Mesendoderm (in vitro differentiated cells): Measurements from ENCODE around the gene TEX261.

ENCODE experiments used
- DNase-seq: peaks from one replicate; pipeline ENCODE4 v3.0.0; 2013
- H2AK5ac ChIP-seq: 2 replicates; pipeline ENCODE4 v1.6.1; 2013; ENCODE audit warnings: low read length, inconsistent platforms
- H2BK120ac ChIP-seq: 2 replicates; pipeline ENCODE4 v1.6.1; 2013; ENCODE audit warnings: low read depth, mild to moderate bottlenecking, low read length, moderate library complexity, mixed read lengths
- H2BK15ac ChIP-seq: replicated peaks from 2 replicates; pipeline ENCODE4 v1.6.1; 2013; ENCODE audit warnings: low read depth, mild to moderate bottlenecking, moderate library complexity
- H2BK5ac ChIP-seq: 2 replicates; pipeline ENCODE4 v1.6.1; 2013; ENCODE audit warnings: low read length, inconsistent platforms
- H3K18ac ChIP-seq: 2 replicates; pipeline ENCODE4 v1.6.1; 2013; ENCODE audit warnings: mild to moderate bottlenecking, low read length, mixed read lengths
- H3K23ac ChIP-seq: one replicate; pipeline ENCODE4 v1.6.1; 2013; ENCODE audit warnings: low read length
- H3K27ac ChIP-seq: 2 replicates; pipeline ENCODE4 v1.5.1; 2013; ENCODE audit warnings: low read depth, mild to moderate bottlenecking, inconsistent platforms, low read length, moderate library complexity
- H3K27me3 ChIP-seq: 2 replicates; pipeline ENCODE4 v1.6.1; 2013; ENCODE audit warnings: low read length, control low read depth, mild to moderate bottlenecking, inconsistent platforms; ENCODE audit not compliant: insufficient read depth, poor library complexity
- H3K36me3 ChIP-seq: 2 replicates; pipeline ENCODE4 v1.6.1; 2013; ENCODE audit warnings: low read length, inconsistent platforms; ENCODE audit not compliant: control insufficient read depth, insufficient read depth
- H3K4ac ChIP-seq: one replicate; pipeline ENCODE4 v1.6.1; 2013; ENCODE audit warnings: low read depth, mild to moderate bottlenecking, low read length, moderate library complexity
- H3K4me1 ChIP-seq: 2 replicates; pipeline ENCODE4 v1.6.1; 2013; ENCODE audit warnings: low read depth, low read length, inconsistent platforms; ENCODE audit not compliant: control insufficient read depth
- H3K4me2 ChIP-seq: 2 replicates; pipeline ENCODE4 v1.6.1; 2013; ENCODE audit warnings: low read length
- H3K4me3 ChIP-seq: 2 replicates; pipeline ENCODE4 v1.5.1; 2013; ENCODE audit warnings: mild to moderate bottlenecking, low read length
- H3K56ac ChIP-seq: one replicate; pipeline ENCODE4 v1.6.1; 2013; ENCODE audit warnings: low read length
- H3K79me1 ChIP-seq: 2 replicates; pipeline ENCODE4 v1.6.1; 2013; ENCODE audit warnings: low read length, inconsistent platforms
- H3K79me2 ChIP-seq: 2 replicates; pipeline ENCODE4 v1.6.1; 2013; ENCODE audit warnings: mild to moderate bottlenecking, low read length; ENCODE audit not compliant: control insufficient read depth, insufficient read depth
- H3K9ac ChIP-seq: 2 replicates; pipeline ENCODE4 v1.6.1; 2013; ENCODE audit warnings: low read length, inconsistent platforms
- H4K5ac ChIP-seq: one replicate; pipeline ENCODE4 v1.6.1; 2013; ENCODE audit warnings: low read length
- H4K8ac ChIP-seq: one replicate; pipeline ENCODE4 v1.6.1; 2013; ENCODE audit warnings: low read depth, mild to moderate bottlenecking, control low read depth, low read length, moderate library complexity
- WGBS: extraction: QIAGEN DNeasy Blood & Tissue Kit; methylation state at CpG from one replicate; pipeline ENCODE4 v1.1.7; 2013; ENCODE audit warnings: low lambda C conversion rate, missing lambda C conversion rate; ENCODE audit not compliant: insufficient coverage; ENCODE audit errors: extremely low coverage; 5-methylcytosine and 5-hydroxymethylcytosine counted together

Gene TEX261

DNA sequence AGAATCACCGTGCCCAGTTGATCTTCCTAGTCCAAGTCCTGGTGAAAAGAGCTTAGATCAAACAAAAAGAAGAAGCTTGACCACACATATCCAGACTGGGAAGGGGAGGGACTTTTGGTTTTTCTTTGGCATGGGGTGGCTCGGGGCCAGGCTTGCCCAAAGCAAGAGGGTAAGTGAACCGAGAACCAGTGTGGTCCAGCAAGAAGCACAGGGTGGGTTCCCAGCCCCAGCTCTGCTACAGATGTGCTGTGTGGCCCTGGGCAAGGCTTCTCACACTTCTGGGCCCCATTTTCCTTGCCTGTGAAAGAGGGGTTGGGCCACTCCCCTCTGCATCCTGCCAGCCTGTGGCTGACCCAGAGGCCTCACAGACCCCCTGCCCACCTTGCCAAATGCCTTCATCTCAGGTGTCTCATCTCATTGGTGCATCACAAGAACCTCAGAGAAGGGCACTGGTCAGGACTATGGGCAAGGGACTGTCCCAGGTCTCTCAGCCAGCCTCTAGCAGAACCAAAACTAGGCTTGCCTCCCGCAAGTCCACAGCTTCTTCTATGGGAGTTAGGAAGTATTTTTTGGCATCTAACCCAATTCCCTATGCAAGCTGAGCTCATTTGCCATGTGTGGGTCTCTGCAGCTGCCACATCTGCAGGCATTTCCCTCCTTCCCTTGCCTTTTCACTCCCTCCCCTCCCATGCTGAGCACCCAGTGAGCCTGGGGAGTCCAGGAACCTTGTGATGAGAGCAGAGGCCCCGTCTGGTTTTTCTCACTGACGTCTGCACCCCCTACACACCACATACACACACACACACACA is 52.1 kb downstream of the TEX261 start:
- Histone ChIP-seq H3K4ac (no peak overlapping the region), H2BK5ac (no peak overlapping the region), H3K79me2 (no peaks in the 10 kb centered on the region), H3K4me3 (no peak overlapping the region), H4K5ac (no peak overlapping the region), H3K23ac (no peak overlapping the region), H2BK120ac (no peak overlapping the region), H2BK15ac (no peak overlapping the region), H4K8ac (no peak overlapping the region), H3K4me2 (no peak overlapping the region), H3K27me3 (peaks cover 5% of the 10 kb centered on the region), H3K36me3 (no peaks in the 10 kb centered on the region), H3K27ac (no peak overlapping the region), H3K9ac (no peak overlapping the region), H3K4me1 (peaks cover 5% of the 10 kb centered on the region), H3K79me1 (no peaks in the 10 kb centered on the region), H3K18ac (no peak overlapping the region), H3K56ac (no peak overlapping the region), H2AK5ac (no peak overlapping the region)
- DNase-seq = no peak
- WGBS = no CpG with 5 or more reads among the region's 6 CpGs

DNA sequence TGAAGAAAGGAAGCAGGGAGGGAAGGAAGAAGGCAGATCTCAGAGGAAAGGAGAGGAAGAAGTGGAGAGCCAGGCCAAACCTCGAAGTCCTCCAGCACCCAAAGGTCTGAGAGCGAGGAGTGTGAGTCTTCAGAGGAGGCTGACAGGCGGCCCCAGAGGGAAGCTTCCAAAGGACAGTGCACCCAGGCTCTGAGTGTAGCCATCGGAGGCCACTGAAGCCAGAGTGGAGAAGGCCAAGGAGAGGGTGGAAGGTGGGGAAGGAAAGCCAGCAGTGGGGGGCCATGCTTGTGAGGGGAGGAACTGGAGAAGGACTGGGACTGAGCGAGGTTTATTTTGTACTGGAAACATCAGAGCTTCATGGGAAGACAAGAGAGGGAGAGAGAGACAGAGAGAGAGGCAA is 53.0 kb downstream of the TEX261 start:
- no peak overlapping the region for H3K18ac ChIP-seq
- H3K9ac ChIP-seq = no peak overlapping the region
- no peak overlapping the region for H2AK5ac ChIP-seq
- no peak for DNase-seq
- H3K4me1 ChIP-seq = peaks cover 5% of the 10 kb centered on the region
- no peaks in the 10 kb centered on the region for H3K79me2 ChIP-seq
- peaks cover 3% of the 10 kb centered on the region for H3K27me3 ChIP-seq
- no peak overlapping the region for H2BK15ac ChIP-seq
- no peak overlapping the region for H4K8ac ChIP-seq
- no peak overlapping the region for H3K4me3 ChIP-seq
- no peak overlapping the region for H2BK5ac ChIP-seq
- H3K4ac ChIP-seq = no peak overlapping the region
- no peak overlapping the region for H3K56ac ChIP-seq
- H4K5ac ChIP-seq = no peak overlapping the region
- H3K79me1 ChIP-seq = no peaks in the 10 kb centered on the region
- no CpG with 5 or more reads among the region's 5 CpGs for WGBS
- no peaks in the 10 kb centered on the region for H3K36me3 ChIP-seq
- H2BK120ac ChIP-seq = no peak overlapping the region
- H3K27ac ChIP-seq = no peak overlapping the region
- H3K23ac ChIP-seq = no peak overlapping the region
- H3K4me2 ChIP-seq = no peak overlapping the region

DNA sequence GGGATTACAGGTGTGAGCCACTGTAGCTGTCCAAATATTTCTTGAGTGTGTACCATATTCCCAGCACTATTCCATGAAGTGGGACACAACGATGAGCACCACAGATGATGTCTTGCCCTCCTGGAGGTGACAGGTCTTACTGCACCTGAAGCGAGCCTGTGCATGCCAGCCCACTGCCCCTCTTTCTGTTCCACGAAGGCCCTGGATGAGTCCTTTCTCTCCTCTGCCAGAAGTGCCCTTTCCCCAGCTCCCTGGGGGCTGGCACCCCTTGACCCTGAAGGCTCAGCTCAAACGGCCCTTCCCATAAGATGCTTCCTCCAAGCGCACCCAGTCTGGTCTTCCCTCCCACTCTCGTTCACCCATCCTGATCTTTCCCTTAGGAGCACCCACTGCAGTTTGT is 53.5 kb downstream of the TEX261 start:
- no peak overlapping the region for H2BK15ac ChIP-seq
- no peak overlapping the region for H3K27ac ChIP-seq
- H3K4me1 ChIP-seq = peaks cover 5% of the 10 kb centered on the region
- no peaks in the 10 kb centered on the region for H3K79me1 ChIP-seq
- peaks cover 3% of the 10 kb centered on the region for H3K27me3 ChIP-seq
- H3K18ac ChIP-seq = no peak overlapping the region
- no peak overlapping the region for H3K4ac ChIP-seq
- no peak overlapping the region for H3K56ac ChIP-seq
- no peak overlapping the region for H3K9ac ChIP-seq
- no peak overlapping the region for H4K5ac ChIP-seq
- H3K79me2 ChIP-seq = no peaks in the 10 kb centered on the region
- H4K8ac ChIP-seq = no peak overlapping the region
- H2BK120ac ChIP-seq = no peak overlapping the region
- H2BK5ac ChIP-seq = no peak overlapping the region
- no peak overlapping the region for H3K4me3 ChIP-seq
- no peaks in the 10 kb centered on the region for H3K36me3 ChIP-seq
- no peak overlapping the region for H3K4me2 ChIP-seq
- H2AK5ac ChIP-seq = no peak overlapping the region
- no peak overlapping the region for H3K23ac ChIP-seq
- no CpG with 5 or more reads among the region's 6 CpGs for WGBS
- DNase-seq = no peak

DNA sequence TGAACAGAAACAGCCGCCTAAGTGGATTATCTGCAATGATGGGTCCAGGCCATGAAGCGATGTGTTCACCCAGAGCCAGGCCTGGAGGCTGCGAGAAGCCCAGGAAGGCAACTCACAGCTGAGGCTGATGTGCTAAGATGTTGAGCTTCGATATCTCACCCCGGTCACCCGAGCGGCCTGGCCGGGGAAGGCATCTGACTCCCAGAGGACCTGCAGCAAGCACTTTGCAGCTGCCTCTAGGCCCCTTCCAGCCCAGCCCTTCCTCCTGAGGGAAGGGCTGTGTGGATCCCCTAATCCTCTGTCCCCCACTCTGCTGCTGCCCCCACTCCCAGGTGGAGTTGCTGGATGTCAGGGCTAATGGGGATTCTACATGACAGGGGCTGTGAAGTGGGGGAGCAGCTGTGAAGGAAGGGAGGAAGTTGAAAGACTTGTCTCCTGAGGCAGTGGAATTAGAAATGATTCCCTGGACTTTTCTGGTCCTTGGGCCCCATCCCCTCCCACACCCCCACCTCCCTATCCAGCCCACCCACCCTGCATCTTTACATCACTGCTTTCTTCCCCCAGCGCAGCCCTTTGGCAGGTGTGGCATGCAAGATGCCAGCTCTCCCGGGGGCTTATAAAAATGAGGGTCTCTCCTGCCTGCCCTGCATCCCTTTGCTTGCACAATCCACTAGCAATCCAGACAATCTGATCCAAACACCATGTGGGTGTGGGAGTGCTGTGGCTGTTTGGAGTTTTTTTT is 54.7 kb downstream of the TEX261 start:
- no peak overlapping the region for H2AK5ac ChIP-seq
- H3K4ac ChIP-seq = no peak overlapping the region
- no peak overlapping the region for H3K9ac ChIP-seq
- no peak overlapping the region for H3K4me3 ChIP-seq
- H2BK120ac ChIP-seq = no peak overlapping the region
- H3K4me1 ChIP-seq = peaks cover 5% of the 10 kb centered on the region
- no peak overlapping the region for H2BK5ac ChIP-seq
- no peak overlapping the region for H4K8ac ChIP-seq
- no peaks in the 10 kb centered on the region for H3K36me3 ChIP-seq
- no peak overlapping the region for H3K23ac ChIP-seq
- no peaks in the 10 kb centered on the region for H3K79me1 ChIP-seq
- no peak overlapping the region for H3K27ac ChIP-seq
- peaks cover 3% of the 10 kb centered on the region for H3K27me3 ChIP-seq
- H4K5ac ChIP-seq = no peak overlapping the region
- H2BK15ac ChIP-seq = no peak overlapping the region
- no peaks in the 10 kb centered on the region for H3K79me2 ChIP-seq
- no peak overlapping the region for H3K4me2 ChIP-seq
- H3K18ac ChIP-seq = no peak overlapping the region
- no CpG with 5 or more reads among the region's 10 CpGs for WGBS
- DNase-seq = no peak
- no peak overlapping the region for H3K56ac ChIP-seq

DNA sequence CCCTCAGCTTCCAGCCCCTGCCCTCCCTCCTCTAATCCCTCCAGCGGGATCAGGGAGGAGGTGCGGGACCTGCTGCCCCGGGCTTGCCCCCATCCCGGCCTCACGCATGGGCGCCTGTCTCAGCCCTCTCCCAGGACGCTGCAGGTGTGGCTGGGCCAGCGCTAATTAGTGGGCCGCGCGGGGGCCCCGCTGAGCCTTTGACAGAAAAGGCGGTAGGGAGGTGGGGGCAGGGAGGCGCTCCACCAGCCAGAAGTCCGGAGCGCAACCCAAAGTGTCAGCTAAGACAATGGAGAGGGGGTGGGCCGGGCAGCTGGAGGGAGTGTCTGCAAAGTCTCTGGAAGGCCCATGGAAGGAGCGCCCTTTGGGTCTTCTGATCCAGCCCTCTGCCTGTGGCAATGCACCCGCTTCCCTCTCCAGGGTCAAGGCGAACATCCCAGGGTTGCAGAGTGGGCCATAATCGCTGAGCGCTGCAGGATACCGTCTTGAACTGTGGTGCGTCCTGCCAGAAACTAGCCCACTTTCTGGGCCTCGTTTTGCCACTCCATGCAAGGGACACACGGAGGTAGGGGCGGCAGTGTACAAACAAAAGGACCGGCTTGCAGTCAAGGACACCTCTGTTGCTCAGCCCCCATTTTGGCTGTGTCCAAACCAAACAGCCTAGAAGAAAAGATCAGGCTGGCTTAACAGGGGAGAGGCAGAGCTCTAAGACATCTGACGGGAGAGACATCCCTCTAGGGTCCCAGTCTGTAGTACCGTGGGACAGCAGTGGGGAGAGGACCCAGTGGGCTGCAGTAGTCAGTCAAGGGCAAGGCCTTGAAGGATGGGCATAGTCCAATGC is 55.5 kb downstream of the TEX261 start:
- Histone ChIP-seq H3K4me2 (peak overlapping the region; percentile 31), H3K4ac (no peak overlapping the region), H3K27ac (no peak overlapping the region), H3K79me1 (no peaks in the 10 kb centered on the region), H4K5ac (no peak overlapping the region), H2BK15ac (no peak overlapping the region), H3K4me1 (peaks cover 5% of the 10 kb centered on the region), H3K23ac (no peak overlapping the region), H3K18ac (no peak overlapping the region), H4K8ac (no peak overlapping the region), H3K79me2 (no peaks in the 10 kb centered on the region), H3K36me3 (no peaks in the 10 kb centered on the region), H3K27me3 (peaks cover 3% of the 10 kb centered on the region), H2BK120ac (no peak overlapping the region), H3K56ac (no peak overlapping the region), H3K4me3 (no peak overlapping the region), H2BK5ac (no peak overlapping the region), H3K9ac (no peak overlapping the region), H2AK5ac (no peak overlapping the region)
- WGBS = no CpG with 5 or more reads among the region's 30 CpGs
- peak; percentile 58 for DNase-seq
